GM20000 (cell line): ENCODE measurements around the gene TRAPPC2L.

Experiments
- DNase-seq: peaks from one replicate; pipeline ENCODE4 v3.0.0; 2012; ENCODE audit warnings: low spot score
- CTCF ChIP-seq: IDR thresholded peaks from 2 replicates; pipeline ENCODE4 v1.5.1; 2012; ENCODE audit warnings: mild to moderate bottlenecking, control low read depth; ENCODE audit errors: extremely low read depth, missing control alignments

Gene TRAPPC2L

GRCh38 chr16:88828711-88829110 is 28.2 kb upstream of the TRAPPC2L start:
- no peak for TF ChIP-seq CTCF
- DNase-seq: no peak

- TF ChIP-seq CTCF: no peak
- DNase-seq: no peak
Observed at GRCh38 chr16:88830258-88830657, 26.7 kb upstream of the TRAPPC2L start.

GRCh38 chr16:88830783-88831182 is 26.1 kb upstream of the TRAPPC2L start:
- no peak for DNase-seq
- no peak for TF ChIP-seq CTCF

GRCh38 chr16:88831838-88832237 is 25.1 kb upstream of the TRAPPC2L start:
- no peak for DNase-seq
- TF ChIP-seq CTCF: no peak

GRCh38 chr16:88833086-88833485 is 23.8 kb upstream of the TRAPPC2L start:
- TF ChIP-seq CTCF: no peak
- no peak for DNase-seq

GRCh38 chr16:88834670-88835069 is 22.3 kb upstream of the TRAPPC2L start:
- no peak for DNase-seq
- TF ChIP-seq CTCF: no peak

- DNase-seq: no peak
Observed at GRCh38 chr16:88835383-88835782, 21.5 kb upstream of the TRAPPC2L start.

More at GRCh38 chr16:88835383-88835782, 21.5 kb upstream of the TRAPPC2L start:
- no peak for TF ChIP-seq CTCF
